GM18505 (cell line): ENCODE data around the gene TRIM46.
A peak's percentile ranks its signal among the peaks of the same experiment; 100 is the strongest.
"Not testable (repeated sequence)": the region's sequence is repeated elsewhere in the genome, so short reads cannot be mapped to it uniquely, and the experiment has no call there.

Experiments used
- ATAC-seq: cut with Tn5 transposase; IDR thresholded peaks from one replicate; pipeline ENCODE4 v1.9.1; 2021; ENCODE audit not compliant: unreplicated experiment
- POLR2A ChIP-seq: IDR thresholded peaks from 4 replicates; pipeline ENCODE4 v1.6.1; 2011; ENCODE audit warnings: borderline replicate concordance; ENCODE audit not compliant: insufficient read depth, insufficient read length; ENCODE audit errors: extremely low read depth

Gene TRIM46

GRCh38 chr1:155131285-155131684 lies 42.4 kb upstream of the TRIM46 start:
- no peak for TF ChIP-seq POLR2A
- no peak for ATAC-seq

- TF ChIP-seq POLR2A, result no peak
- no peak for ATAC-seq
Measured at GRCh38 chr1:155131856-155132255, 41.8 kb upstream of the TRIM46 start.

- no peak for ATAC-seq
- TF ChIP-seq POLR2A, result no peak
Measured at GRCh38 chr1:155133799-155134281, 39.8 kb upstream of the TRIM46 start.

GRCh38 chr1:155134322-155134721 lies 39.3 kb upstream of the TRIM46 start:
- ATAC-seq, result no peak
- no peak for TF ChIP-seq POLR2A

- no peak for ATAC-seq
- TF ChIP-seq POLR2A, result no peak
Measured at GRCh38 chr1:155134880-155135414, 38.7 kb upstream of the TRIM46 start.

GRCh38 chr1:155135415-155136028 lies 38.1 kb upstream of the TRIM46 start, which contains the start of gene SLC50A1:
Gene SLC50A1, plus strand, starts transcription at chr1:155135852. Its CDS starts 60 bp downstream, at chr1:155135912.
- peak; percentile 90 for TF ChIP-seq POLR2A
- ATAC-seq, result peak; percentile 61

- TF ChIP-seq POLR2A, result no peak
- no peak for ATAC-seq
Measured at GRCh38 chr1:155136748-155137147, 36.9 kb upstream of the TRIM46 start.

GRCh38 chr1:155137154-155137949 lies 36.3 kb upstream of the TRIM46 start:
- no peak for ATAC-seq

GRCh38 chr1:155139895-155140629 lies 33.6 kb upstream of the TRIM46 start, which contains the start of gene DPM3:
Gene DPM3, minus strand, starts transcription at chr1:155140531. Its CDS starts 291 bp downstream, at chr1:155140240.
- no peak for ATAC-seq

More at GRCh38 chr1:155137154-155137949, 36.3 kb upstream of the TRIM46 start:
- peak; percentile 19 for TF ChIP-seq POLR2A

GRCh38 chr1:155140630-155140953 lies 33.1 kb upstream of the TRIM46 start:
- ATAC-seq, result no peak

More at GRCh38 chr1:155139895-155140629, 33.6 kb upstream of the TRIM46 start, which contains the start of gene DPM3:
- peak; percentile 80 for TF ChIP-seq POLR2A

GRCh38 chr1:155141749-155142148 lies 31.9 kb upstream of the TRIM46 start:
- no peak for ATAC-seq

More at GRCh38 chr1:155140630-155140953, 33.1 kb upstream of the TRIM46 start:
- TF ChIP-seq POLR2A, result no peak

GRCh38 chr1:155145491-155145890 lies 28.2 kb upstream of the TRIM46 start:
- no peak for ATAC-seq
- no peak for TF ChIP-seq POLR2A

More at GRCh38 chr1:155141749-155142148, 31.9 kb upstream of the TRIM46 start:
- no peak for TF ChIP-seq POLR2A

- not testable (repeated sequence) for ATAC-seq
Measured at GRCh38 chr1:155155996-155156643, 17.5 kb upstream of the TRIM46 start.
